HG03066 (cell line): ENCODE measurements around the gene GALNT17.

Experiments used
- ATAC-seq: cut with Tn5 transposase; IDR thresholded peaks from one replicate; pipeline ENCODE4 v1.9.1; 2021; ENCODE audit warnings: low read depth; ENCODE audit not compliant: unreplicated experiment

Gene GALNT17

DNA sequence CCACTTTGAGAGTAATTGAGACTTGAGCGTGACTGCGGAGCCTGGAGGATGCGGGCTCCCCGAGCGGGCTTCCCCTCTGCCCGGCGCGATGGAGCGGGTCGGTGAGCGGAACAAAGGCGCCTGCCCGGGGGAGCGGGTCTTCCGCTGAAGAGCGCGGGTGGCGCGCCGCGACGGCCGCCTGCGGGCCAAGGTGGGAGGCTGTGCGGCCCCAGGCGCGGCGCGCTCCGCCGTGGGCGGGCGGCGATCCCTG lies at the start of gene GALNT17:
Gene GALNT17 (plus strand): TSS at position 18 of the 250 bp plus-strand sequence.
- ATAC-seq = no peak

GRCh38 chr7:71095266-71095860 lies 36.6 kb upstream of the GALNT17 start:
- ATAC-seq = no peak

GRCh38 chr7:71096351-71096750 lies 35.6 kb upstream of the GALNT17 start:
- no peak for ATAC-seq

GRCh38 chr7:71106226-71106625 lies 25.7 kb upstream of the GALNT17 start:
- ATAC-seq = no peak

DNA sequence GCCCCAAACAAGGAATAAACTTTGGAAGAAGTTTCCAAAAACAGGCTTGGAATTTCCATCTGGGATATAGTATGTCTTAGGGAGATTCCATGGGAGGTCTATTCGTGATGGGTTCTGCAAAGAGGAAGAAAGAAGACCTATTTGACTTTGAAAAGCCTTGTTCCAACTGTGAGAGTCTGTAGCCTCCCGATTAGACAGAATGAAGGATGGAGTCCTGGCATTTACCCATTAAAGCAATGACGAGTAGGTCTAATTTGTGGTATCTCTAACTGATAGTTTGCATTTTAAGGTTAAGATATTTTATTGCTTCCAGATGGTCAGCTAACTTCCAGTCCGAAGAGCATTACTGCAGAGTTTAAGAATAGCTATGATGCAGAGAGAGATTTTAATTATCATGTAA lies 19.5 kb upstream of the GALNT17 start:
- ATAC-seq = no peak

GRCh38 chr7:71120096-71120495 lies 11.8 kb upstream of the GALNT17 start:
- no peak for ATAC-seq

GRCh38 chr7:71129126-71129525 lies 2.8 kb upstream of the GALNT17 start:
- no peak for ATAC-seq

DNA sequence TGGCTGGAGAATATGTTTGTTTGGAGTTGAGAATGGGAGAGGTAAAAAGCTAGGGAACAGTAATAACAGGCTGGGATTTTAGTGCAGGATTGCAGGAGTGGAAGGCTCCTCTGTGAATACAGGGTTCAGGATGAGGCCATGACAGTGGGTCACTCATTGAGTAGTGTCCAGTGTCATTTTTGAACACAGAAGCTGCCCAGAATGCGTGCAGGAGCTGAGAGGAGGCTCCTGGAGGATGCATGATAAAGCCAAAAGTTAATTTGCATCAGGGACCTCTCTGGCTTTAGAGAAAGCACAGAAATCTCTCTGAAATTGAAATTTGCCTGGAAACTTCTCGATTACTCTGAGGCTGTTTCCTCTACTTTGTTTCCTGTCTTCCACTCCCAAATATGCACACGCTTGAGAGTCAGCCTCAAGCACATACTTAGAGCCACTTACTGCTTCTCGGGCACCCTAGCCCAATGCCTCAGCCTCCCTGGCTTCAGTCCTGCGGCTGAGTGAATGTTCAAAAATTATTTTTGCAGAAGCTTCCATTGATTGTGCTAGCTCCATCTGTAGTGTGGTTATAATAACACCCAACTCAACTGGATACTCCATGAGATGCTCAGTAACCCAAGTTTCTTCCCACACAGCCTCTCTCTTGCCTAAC lies 1.8 kb upstream of the GALNT17 start:
- ATAC-seq = no peak

DNA sequence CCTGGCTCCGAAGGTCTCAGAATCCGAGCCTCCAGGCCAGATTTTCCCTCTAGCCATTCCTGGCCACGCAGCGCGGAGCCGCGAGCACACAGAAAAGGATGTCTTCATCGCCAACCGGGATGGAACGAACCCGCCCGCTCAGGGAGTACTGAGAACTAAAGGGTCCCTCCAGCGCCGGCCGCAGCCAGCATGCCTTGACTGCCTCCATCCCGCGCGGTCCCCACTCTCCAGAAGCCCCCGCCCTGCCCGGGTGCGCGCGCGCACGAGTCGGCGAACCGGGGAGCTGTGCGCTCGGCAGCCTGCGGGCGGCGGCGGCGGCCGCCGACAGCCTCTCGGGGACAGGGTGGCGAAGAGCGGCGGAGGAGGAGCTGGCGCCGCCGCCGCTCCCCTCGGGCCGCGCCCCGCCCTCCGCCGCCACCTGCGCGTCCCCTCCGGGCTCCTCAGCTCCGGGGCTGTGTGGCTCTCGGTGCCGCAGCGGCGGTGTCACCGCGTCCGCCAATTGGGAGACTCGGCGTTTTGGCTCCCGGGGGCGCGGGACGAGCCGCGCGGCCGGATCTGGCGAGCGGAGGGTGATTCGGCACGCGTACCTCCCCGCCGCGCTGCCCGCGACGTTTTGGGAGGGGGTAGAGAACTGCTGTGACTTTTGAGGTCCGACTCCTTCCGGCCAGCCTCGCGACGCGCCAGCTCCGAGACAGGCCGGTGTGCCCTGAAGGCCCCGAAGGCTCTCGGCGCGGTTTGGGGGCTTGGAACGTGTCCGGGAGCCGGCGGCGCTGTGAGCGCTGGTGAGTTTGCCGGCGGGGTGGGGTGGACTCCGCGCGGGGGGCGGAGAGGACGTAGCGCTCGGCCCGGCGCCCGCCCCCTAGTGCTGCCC lies 453 bp upstream of the GALNT17 start:
- no peak for ATAC-seq

GRCh38 chr7:71132377-71133231 lies 660 bp downstream of the GALNT17 start:
- ATAC-seq = no peak

DNA sequence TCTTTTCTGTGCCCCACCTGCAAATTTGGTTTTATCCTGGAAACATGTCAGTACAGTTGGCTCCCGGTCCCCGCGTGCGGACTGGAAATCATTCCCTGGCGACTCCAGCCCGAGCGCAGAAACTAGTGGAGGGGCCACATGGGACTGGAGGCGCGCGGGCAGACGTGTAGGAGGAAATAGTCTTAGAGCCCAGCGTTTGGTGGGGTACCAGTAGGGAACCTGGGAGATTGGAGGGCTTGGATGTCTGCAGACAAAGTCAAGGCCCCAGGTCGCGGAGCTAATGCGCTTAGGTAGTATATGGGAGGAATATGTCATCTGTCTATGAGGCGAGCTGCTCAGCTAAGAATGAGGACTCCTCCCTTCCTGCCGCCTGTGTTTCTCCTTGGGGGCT lies 1.3 kb downstream of the GALNT17 start:
- no peak for ATAC-seq

- ATAC-seq = no peak
These were observed 1.9 kb downstream of the GALNT17 start for GRCh38 chr7:71133856-71134255.

DNA sequence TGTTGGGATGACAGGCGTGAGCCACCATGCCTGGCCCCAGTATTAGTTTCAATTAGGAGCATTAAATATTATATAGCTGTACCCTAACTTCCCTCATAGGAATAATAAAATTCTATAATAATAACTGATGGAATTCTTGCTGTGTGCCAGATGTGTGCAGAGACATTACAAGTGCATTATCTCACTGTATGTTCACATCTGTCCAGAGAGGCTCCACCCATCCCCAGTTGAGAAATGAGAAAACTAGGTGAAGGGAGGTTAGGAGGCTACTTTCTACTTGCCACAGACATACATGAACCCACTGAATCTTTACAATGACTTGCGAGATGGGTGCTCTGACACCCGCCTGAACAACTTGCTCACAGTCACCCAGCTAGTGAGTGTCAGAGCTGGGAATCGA lies 3.2 kb downstream of the GALNT17 start:
- ATAC-seq = no peak

GRCh38 chr7:71135663-71136062 lies 3.7 kb downstream of the GALNT17 start:
- ATAC-seq = no peak

DNA sequence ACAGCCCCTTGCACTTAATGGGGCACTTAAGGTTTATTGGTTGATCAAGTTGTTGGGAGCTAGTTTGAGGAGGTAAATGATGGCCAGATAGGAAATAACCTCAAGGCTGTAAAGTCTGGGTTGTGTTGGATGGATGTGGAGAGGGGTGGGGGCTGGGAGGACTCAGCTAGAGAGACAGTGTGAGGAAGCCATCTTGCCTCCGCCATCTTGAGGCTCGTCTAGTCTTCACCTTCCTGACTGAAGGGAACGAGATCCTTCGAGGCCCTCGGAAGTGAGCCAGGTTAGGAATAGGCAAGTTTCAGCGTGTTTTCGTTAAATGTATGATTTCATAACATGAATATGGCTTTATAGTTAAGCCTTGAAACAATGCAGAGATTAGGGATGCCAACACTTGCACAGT lies 5.5 kb downstream of the GALNT17 start:
- ATAC-seq = no peak

- no peak for ATAC-seq
These were observed 8.3 kb downstream of the GALNT17 start for GRCh38 chr7:71140264-71140663.

GRCh38 chr7:71144963-71145362 lies 13.0 kb downstream of the GALNT17 start:
- ATAC-seq = no peak

DNA sequence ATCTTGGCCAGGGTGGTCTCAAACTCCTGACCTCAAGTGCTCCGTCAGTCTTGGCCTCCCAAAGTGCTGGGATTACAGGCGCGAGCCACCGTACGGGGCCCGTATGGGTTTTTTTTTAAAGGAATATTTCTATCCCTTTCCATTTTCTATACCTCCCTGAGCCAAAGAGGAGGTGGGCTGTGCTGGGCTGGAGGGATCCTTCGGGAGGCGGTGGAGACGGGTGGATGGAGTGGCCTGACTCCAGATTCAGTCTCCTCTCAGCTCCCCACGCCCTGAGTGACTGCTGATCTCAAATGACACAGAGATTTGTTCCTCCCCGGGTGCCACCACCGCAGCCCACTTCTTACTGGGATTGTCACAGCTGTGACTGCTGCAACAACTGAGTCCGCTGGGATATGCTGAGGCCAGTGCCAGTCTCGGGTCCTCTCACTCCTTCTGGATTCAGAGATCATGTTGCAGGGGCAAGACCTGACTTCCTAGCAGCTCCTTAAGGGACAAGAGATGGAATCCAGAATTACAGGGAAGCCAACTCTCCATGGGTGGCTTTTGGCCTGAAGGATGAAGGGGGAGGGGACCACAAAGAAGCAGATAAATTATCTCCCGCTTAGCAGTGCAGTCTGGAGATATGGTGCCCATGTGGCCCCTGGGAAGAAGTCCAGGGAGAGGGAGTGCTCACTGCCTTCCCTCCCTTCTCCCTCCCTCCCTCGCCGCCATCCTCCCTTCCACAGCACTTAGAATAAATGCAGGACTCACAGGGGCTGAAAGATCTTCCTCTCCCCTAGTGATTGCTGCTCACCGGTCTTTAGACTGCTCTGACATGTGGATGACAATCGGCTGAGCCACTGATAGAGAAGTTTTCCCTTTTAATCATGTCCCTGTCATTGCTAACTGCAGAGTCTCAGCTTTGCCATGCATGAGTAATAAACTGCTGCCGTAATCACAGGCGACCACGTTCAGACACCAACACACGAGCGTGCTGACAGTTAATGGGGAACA lies 14.3 kb downstream of the GALNT17 start:
- no peak for ATAC-seq

- no peak for ATAC-seq
These were observed 16.2 kb downstream of the GALNT17 start for GRCh38 chr7:71148098-71148497.

DNA sequence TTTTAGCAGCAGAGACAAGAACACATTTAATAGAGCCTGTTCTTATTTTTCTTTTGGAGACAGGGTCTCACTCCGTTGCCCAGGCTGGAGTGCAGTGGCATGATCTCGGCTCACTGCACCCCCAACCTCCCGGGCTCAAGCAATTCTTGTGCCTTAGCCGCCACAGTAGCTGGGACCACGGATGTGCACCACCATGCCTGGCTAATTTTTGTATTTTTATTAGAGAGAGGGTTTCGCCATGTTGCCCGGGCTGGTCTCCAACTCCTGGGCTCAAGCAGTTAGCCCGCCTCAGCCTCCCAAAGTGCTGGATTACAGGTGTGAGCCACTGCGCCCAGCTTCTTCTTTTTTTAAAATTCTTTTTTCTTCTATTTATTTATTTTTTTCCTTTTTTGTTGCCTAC lies 23.3 kb downstream of the GALNT17 start:
- ATAC-seq = no peak
